ENCODE measurements around the gene P2RY11. TPM values are rescaled to one million over a fixed set of nuclear protein-coding genes. Genes with fewer than 3 reads are reported as not detected.

P2RY11 gene
- total RNA-seq, 1 donor from 2014 or later: 19.3 TPM

DNA sequence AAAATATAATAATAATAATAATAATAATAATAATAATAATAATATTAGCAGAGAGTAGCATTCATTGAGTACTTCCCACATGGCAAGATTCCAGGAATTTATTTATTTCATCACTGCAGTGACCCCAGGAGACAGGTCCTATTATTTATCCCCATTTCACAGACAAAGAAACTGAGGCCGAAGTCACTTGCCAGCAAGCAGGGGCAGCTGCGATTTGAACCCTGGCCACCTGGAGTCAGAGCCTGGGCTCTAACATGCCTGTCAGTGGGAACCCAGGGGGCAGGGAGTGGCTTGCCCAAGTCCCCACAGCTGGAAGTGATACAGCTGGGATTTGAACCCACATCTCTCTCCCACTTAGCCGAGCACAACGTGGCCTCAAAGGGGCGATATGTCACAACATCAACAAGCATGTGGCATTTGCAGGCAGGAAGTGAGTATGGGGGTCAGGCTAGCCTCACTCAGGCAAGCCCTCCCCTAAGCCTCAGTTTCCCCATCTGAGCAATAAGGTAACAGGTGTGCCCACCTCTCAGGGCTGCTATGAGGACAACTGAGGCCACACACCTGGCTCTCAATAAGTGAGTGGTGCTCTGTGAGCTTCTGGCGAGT, 22.4 kb upstream of the P2RY11 start:
- peaks cover 12% of the 10 kb centered on the region for H3K27me3 Mint-ChIP-seq (ENCODE audit: low read depth, unreplicated experiment)
- DNase-seq (ENCODE audit: low read depth): no peak
- H3K4me1 ChIP-seq (ENCODE audit: insufficient read depth, low read length): no peaks in the 10 kb centered on the region
- no peaks in the 10 kb centered on the region for H3K36me3 ChIP-seq (ENCODE audit: insufficient read depth, low read length)
- H2AFZ ChIP-seq (ENCODE audit: low read depth, low read length): no peak overlapping the region
- no peak overlapping the region for H3K4me3 ChIP-seq (ENCODE audit: insufficient read depth, low read depth, low read length)
- no peak overlapping the region for H3K9ac ChIP-seq (ENCODE audit: low read length)
- peaks cover 1% of the 10 kb centered on the region for H3K4me1 Mint-ChIP-seq (ENCODE audit: low read depth, unreplicated experiment)
- no peaks in the 10 kb centered on the region for H3K79me2 ChIP-seq (ENCODE audit: insufficient read depth, low read length)
- TF ChIP-seq, protein P1, sequence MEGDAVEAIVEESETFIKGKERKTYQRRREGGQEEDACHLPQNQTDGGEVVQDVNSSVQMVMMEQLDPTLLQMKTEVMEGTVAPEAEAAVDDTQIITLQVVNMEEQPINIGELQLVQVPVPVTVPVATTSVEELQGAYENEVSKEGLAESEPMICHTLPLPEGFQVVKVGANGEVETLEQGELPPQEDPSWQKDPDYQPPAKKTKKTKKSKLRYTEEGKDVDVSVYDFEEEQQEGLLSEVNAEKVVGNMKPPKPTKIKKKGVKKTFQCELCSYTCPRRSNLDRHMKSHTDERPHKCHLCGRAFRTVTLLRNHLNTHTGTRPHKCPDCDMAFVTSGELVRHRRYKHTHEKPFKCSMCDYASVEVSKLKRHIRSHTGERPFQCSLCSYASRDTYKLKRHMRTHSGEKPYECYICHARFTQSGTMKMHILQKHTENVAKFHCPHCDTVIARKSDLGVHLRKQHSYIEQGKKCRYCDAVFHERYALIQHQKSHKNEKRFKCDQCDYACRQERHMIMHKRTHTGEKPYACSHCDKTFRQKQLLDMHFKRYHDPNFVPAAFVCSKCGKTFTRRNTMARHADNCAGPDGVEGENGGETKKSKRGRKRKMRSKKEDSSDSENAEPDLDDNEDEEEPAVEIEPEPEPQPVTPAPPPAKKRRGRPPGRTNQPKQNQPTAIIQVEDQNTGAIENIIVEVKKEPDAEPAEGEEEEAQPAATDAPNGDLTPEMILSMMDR (IDR thresholded peaks at IDR 0.05; ENCODE audit: insufficient read depth, low read depth, low read length): no peak
- no peak for TF ChIP-seq EZH2 (IDR thresholded peaks at IDR 0.05; ENCODE audit: insufficient read depth, low read length)
- no peaks in the 10 kb centered on the region for H4K20me1 ChIP-seq (ENCODE audit: insufficient read depth, low read length)
- no peak overlapping the region for H3K4me3 Mint-ChIP-seq (ENCODE audit: unreplicated experiment)
- no peaks in the 10 kb centered on the region for H3K27me3 ChIP-seq (ENCODE audit: insufficient read depth, low read length)
- H3K27ac ChIP-seq (ENCODE audit: low read depth, low read length): no peak overlapping the region
- no peak overlapping the region for H3K4me2 ChIP-seq (ENCODE audit: low read length)
- FAIRE-seq: no peak
- H3K9me3 ChIP-seq (ENCODE audit: insufficient read depth, low read depth, low read length): no peaks in the 10 kb centered on the region
- H3K36me3 Mint-ChIP-seq (ENCODE audit: low read depth, unreplicated experiment): peaks cover 35% of the 10 kb centered on the region
- peaks cover 1% of the 10 kb centered on the region for H3K9me3 Mint-ChIP-seq (ENCODE audit: unreplicated experiment)
- no peak overlapping the region for H3K27ac Mint-ChIP-seq (ENCODE audit: unreplicated experiment)

DNA sequence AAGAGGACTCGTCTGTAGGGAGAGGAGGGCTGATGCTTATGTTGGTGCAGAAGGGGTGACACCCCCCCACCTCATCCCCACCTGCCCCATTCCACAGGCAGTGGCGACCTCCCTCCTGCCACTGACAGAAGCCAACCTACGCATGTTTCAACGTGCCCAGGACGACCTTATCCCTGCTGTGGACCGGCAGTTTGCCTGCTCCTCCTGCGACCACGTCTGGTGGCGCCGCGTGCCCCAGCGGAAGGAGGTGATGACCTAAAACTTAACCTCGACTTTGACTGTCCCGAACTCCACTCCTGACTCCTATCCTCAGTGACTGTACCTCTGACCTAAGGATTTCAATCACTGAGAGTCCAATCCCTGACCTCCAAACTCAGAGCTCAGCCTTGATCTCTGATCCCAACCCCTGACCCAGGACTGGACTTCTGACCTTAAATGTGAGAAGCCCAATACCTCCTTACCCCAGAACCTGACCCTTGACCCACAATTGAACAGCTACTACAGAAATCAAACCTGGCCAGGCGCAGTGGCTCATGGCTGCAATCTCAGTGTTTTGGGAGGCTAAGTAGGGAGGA, 21.6 kb upstream of the P2RY11 start:
- peaks cover 1% of the 10 kb centered on the region for H3K9me3 Mint-ChIP-seq (ENCODE audit: unreplicated experiment)
- no peak for TF ChIP-seq EZH2 (IDR thresholded peaks at IDR 0.05; ENCODE audit: insufficient read depth, low read length)
- TF ChIP-seq, protein P1 (IDR thresholded peaks at IDR 0.05; ENCODE audit: insufficient read depth, low read depth, low read length): no peak
- peaks cover 35% of the 10 kb centered on the region for H3K36me3 Mint-ChIP-seq (ENCODE audit: low read depth, unreplicated experiment)
- H3K27me3 Mint-ChIP-seq (ENCODE audit: low read depth, unreplicated experiment): peaks cover 8% of the 10 kb centered on the region
- peak overlapping the region; percentile 45 for H3K4me3 Mint-ChIP-seq (ENCODE audit: unreplicated experiment)
- DNase-seq (ENCODE audit: low read depth) (no peak), FAIRE-seq (no peak)
- no peaks in the 10 kb centered on the region for H3K27me3 ChIP-seq (ENCODE audit: insufficient read depth, low read length)
- H3K4me1 ChIP-seq (ENCODE audit: insufficient read depth, low read length): no peaks in the 10 kb centered on the region
- H2AFZ ChIP-seq (ENCODE audit: low read depth, low read length): no peak overlapping the region
- H3K4me1 Mint-ChIP-seq (ENCODE audit: low read depth, unreplicated experiment): peaks cover 1% of the 10 kb centered on the region
- H3K27ac ChIP-seq (ENCODE audit: low read depth, low read length): no peak overlapping the region
- no peak overlapping the region for H3K27ac Mint-ChIP-seq (ENCODE audit: unreplicated experiment)
- H3K36me3 ChIP-seq (ENCODE audit: insufficient read depth, low read length): no peaks in the 10 kb centered on the region
- no peak overlapping the region for H3K4me3 ChIP-seq (ENCODE audit: insufficient read depth, low read depth, low read length)
- H4K20me1 ChIP-seq (ENCODE audit: insufficient read depth, low read length): no peaks in the 10 kb centered on the region
- H3K9me3 ChIP-seq (ENCODE audit: insufficient read depth, low read depth, low read length): no peaks in the 10 kb centered on the region
- no peak overlapping the region for H3K9ac ChIP-seq (ENCODE audit: low read length)
- no peak overlapping the region for H3K4me2 ChIP-seq (ENCODE audit: low read length)
- H3K79me2 ChIP-seq (ENCODE audit: insufficient read depth, low read length): no peaks in the 10 kb centered on the region

DNA sequence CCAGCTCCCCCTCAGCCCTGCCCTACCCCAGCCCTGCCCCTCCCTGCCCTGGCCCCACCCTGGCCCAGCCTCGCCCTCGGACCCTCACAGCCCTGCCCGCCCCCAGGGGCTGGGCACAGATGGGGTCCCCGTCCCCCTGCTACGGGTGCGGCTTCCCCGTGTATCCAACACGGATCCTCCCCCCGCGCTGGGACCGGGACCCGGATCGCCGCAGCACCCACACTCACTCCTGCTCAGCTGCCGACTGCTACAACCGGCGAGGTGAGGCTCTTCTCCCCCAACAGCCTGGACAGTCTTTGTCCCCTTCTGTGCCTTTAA, 20.2 kb upstream of the P2RY11 start:
- H3K4me3 Mint-ChIP-seq (ENCODE audit: unreplicated experiment): no peak overlapping the region
- no peaks in the 10 kb centered on the region for H3K9me3 Mint-ChIP-seq (ENCODE audit: unreplicated experiment)
- H3K4me1 Mint-ChIP-seq (ENCODE audit: low read depth, unreplicated experiment): peaks cover 1% of the 10 kb centered on the region
- no peak overlapping the region for H2AFZ ChIP-seq (ENCODE audit: low read depth, low read length)
- TF ChIP-seq, protein P1 (IDR thresholded peaks at IDR 0.05; ENCODE audit: insufficient read depth, low read depth, low read length): no peak
- no peak for TF ChIP-seq EZH2 (IDR thresholded peaks at IDR 0.05; ENCODE audit: insufficient read depth, low read length)
- H4K20me1 ChIP-seq (ENCODE audit: insufficient read depth, low read length): no peaks in the 10 kb centered on the region
- H3K4me3 ChIP-seq (ENCODE audit: insufficient read depth, low read depth, low read length): no peak overlapping the region
- H3K27ac ChIP-seq (ENCODE audit: low read depth, low read length): no peak overlapping the region
- H3K36me3 Mint-ChIP-seq (ENCODE audit: low read depth, unreplicated experiment): peaks cover 35% of the 10 kb centered on the region
- no peaks in the 10 kb centered on the region for H3K27me3 Mint-ChIP-seq (ENCODE audit: low read depth, unreplicated experiment)
- FAIRE-seq: no peak
- no peak overlapping the region for H3K27ac Mint-ChIP-seq (ENCODE audit: unreplicated experiment)
- H3K9ac ChIP-seq (ENCODE audit: low read length): no peak overlapping the region
- no peaks in the 10 kb centered on the region for H3K36me3 ChIP-seq (ENCODE audit: insufficient read depth, low read length)
- H3K4me1 ChIP-seq (ENCODE audit: insufficient read depth, low read length): peaks cover 3% of the 10 kb centered on the region
- H3K9me3 ChIP-seq (ENCODE audit: insufficient read depth, low read depth, low read length): peaks cover 5% of the 10 kb centered on the region
- H3K79me2 ChIP-seq (ENCODE audit: insufficient read depth, low read length): no peaks in the 10 kb centered on the region
- DNase-seq (ENCODE audit: low read depth): no peak
- no peaks in the 10 kb centered on the region for H3K27me3 ChIP-seq (ENCODE audit: insufficient read depth, low read length)
- no peak overlapping the region for H3K4me2 ChIP-seq (ENCODE audit: low read length)

All from astrocyte (in vitro differentiated cells and primary cell).